Erythroblast (primary cell): Measurements from ENCODE around the gene MGST3.

Experiments
- GATA1 ChIP-seq: IDR thresholded peaks from 2 replicates; pipeline ENCODE4 v1.6.1; 2011; ENCODE audit warnings: low read depth, mild to moderate bottlenecking, control low read depth, low read length, moderate library complexity
- POLR2A ChIP-seq: IDR thresholded peaks from 2 replicates; pipeline ENCODE4 v1.6.1; 2011; ENCODE audit warnings: mild to moderate bottlenecking, low read length

DNA sequence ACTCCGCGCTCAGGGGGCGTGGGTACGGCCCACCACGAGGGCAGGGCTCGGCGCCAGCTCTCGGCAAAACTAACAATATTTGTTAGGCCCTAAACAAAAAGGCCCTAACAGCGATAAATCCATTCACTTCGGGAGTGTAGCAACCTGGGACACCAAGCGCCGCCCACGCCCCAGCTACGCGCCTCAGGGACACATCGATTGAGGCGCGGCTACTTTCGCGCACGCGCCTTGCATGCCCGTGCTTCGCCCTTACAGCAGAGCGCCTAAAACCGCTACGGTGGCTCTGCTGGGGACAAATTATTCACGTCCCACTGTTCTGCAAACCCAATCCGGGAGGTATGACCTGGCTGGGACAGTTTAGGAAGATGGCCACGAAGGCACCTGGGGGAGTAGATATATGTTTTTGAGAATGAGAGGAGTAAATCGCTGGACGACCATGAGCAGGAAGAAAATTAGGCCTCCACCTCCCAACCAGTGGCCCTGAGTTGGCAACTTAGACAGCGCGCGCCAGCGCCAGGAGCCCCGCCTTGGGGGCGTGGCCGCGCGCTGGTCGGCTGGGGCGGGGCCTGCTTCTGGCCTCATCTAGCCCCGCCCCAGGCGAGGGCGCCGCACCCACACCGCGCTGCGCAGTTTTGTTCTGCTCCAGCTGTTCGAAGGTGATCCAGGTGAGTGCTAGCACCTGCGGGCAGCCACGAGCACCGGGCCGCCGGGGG, at the start of gene MGST3:
- peak; percentile 85 for TF ChIP-seq POLR2A
- no peak for TF ChIP-seq GATA1
